Stimulated activated naive CD8-positive, alpha-beta T cell treated with anti-CD3 and anti-CD28 coated beads, Interleukin-15, amount 100 ng/mL, for 72 hours (primary cell): ENCODE measurements around the gene CRY1.
A peak's percentile ranks its signal among the peaks of the same experiment; 100 is the strongest.
"Not testable (repeated sequence)": the region's sequence is repeated elsewhere in the genome, so short reads cannot be mapped to it uniquely, and the experiment has no call there.

ENCODE experiments used
- ATAC-seq: fragments of 150-1000 bp; cut with Tn5 transposase; 2 replicates; pipeline ENCODE4 v1.10.0; 2021; ENCODE audit warnings: mild to moderate bottlenecking, moderate library complexity
- DNase-seq, 2 donors: peaks; one replicate each; pipeline ENCODE4 v3.0.0; 2021 to 2022
- H3K27ac Mint-ChIP-seq, 2 donors: one replicate each; pipeline ENCODE4 v1.8.0; 2022; ENCODE audit warnings: mild to moderate bottlenecking in 2 of 2, mixed read lengths in 2 of 2, moderate library complexity in 2 of 2
- H3K27me3 Mint-ChIP-seq: one replicate; pipeline ENCODE4 v1.8.0; 2022; ENCODE audit warnings: mixed read lengths
- H3K4me1 Mint-ChIP-seq: one replicate; pipeline ENCODE4 v1.8.0; 2022; ENCODE audit warnings: mild to moderate bottlenecking, mixed read lengths
- H3K4me3 Mint-ChIP-seq, 2 donors: one replicate each; pipeline ENCODE4 v1.8.0; 2022; ENCODE audit warnings: mild to moderate bottlenecking in 2 of 2, mixed read lengths in 2 of 2, moderate library complexity in 1 of 2
- H3K9me3 Mint-ChIP-seq, 2 donors: one replicate each; pipeline ENCODE4 v1.8.0; 2022; ENCODE audit warnings: mixed read lengths in 2 of 2

CRY1 gene

DNA sequence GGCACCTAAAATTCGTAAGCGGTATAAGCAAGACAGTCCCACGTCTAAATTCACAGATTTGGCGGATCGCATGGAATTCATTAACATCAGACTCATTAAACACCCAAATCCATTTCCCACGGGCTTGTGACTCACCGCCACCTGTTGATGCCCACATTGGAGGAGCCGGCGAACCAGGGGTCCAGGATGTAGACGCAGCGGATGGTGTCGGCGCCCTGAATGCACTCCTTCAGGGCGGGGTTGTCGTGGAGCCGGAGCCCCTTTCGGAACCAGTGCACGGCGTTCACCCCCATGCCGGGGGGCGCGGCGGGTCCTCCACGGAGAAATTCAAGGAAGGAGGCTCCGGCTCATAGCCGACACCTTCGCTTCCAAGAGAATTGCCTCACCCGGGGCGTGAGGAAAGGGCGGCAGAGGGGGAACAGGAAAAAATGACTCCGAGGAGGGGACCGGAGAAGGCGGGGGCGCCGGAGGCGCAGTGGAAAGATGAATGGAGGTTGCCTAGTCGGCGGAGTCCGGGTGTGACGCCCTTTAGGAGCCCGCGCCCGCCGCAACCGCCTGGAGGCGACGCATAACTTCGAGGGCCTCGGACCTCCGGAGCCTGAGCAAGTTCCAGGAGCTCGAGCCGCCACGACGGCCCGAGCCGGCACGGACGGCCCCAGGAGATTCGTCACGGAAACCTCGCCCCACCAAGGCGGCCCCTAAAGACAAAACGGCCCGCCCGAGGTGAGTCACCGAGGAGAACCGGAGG is 506 bp downstream of the CRY1 start:
- ATAC-seq (peak; percentile 65), DNase-seq (peak; percentile 75 to 83)
- Mint-ChIP-seq H3K9me3 (peaks cover 8 to 9% of the 10 kb centered on the region in 2 donors), H3K4me1 (peaks cover 18% of the 10 kb centered on the region), H3K27ac (no peak overlapping the region), H3K4me3 (no peak overlapping the region), H3K27me3 (peaks cover 3% of the 10 kb centered on the region)

DNA sequence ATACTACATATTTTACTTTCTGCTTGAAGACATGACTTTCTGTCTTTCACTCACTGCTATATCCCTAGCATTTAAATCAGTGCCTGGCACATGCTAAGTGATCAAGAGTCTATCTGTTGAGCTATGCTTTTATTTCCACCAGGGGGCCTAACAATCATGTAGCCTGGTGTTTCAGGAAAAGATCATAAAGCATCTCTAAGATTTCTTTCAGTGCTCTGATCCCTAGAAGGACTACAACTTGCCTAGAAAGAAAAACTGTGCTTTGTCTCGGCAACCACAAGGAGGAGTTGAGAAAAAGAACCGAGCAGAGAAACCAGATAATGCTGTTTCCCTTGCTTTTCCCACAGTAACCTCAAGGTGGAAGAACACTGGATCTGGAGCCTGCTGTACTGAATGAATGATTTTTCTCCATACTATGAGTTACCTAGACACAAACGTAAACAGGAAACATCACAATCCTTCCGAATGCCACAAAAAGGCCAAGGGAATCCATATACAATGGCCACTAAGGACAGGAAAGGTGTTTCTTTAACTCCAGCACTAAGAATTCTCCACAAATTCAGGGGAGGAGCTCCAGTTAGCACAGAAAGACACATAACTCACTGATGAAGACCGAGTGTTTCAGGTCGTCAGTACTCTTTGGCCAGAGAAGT is 1.2 kb downstream of the CRY1 start:
- peak; percentile 32 for ATAC-seq
- no peaks in the 10 kb centered on the region for H3K27me3 Mint-ChIP-seq
- peaks cover 8 to 9% of the 10 kb centered on the region in 2 donors for H3K9me3 Mint-ChIP-seq
- H3K4me1 Mint-ChIP-seq = peaks cover 19% of the 10 kb centered on the region
- no peak overlapping the region for H3K27ac Mint-ChIP-seq
- H3K4me3 Mint-ChIP-seq = no peak overlapping the region
- peak; percentile 29 to 30 for DNase-seq

DNA sequence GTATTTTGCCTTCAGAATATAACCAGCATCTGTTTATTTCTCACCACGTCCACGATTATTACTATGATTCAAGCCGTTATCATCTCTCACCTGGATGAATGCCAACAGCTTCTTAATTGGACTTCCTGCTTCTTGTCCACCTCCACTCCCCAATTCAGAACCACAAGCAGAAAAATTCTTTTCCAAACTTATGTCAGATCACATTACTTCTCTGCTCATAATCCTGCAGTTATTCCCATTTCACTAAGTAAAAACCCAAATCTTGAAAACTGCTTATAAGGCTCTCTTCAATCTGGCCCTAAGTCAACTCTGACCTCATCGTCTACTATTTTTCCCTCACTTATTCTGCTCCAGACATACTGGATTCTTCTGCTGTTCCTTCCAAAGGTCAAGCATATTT is 2.0 kb downstream of the CRY1 start:
- H3K4me1 Mint-ChIP-seq = peaks cover 26% of the 10 kb centered on the region
- ATAC-seq (no peak), DNase-seq (no peak)
- no peak overlapping the region for H3K27ac Mint-ChIP-seq
- H3K27me3 Mint-ChIP-seq = no peaks in the 10 kb centered on the region
- peaks cover 8 to 9% of the 10 kb centered on the region in 2 donors for H3K9me3 Mint-ChIP-seq
- no peak overlapping the region for H3K4me3 Mint-ChIP-seq

DNA sequence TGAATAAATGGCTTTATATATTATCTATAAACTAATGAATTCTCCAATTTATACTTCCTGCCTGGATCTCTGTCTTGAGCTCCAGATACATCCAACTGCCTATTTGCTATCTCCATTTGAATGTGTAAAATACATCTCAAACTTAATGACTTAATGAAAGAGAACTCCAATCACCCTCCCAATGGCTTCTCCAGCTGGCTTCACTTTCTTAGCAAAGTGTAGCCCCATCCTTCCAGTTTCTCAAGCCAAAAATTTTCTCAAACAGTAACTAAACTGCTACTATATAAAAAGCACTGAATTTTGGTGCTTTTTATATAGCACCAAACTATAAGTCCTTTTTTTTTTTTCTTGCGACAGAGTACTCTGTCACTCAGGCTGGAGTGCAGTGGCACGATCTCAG is 2.6 kb downstream of the CRY1 start:
- DNase-seq (no peak), ATAC-seq (no peak)
- H3K27me3 Mint-ChIP-seq = no peaks in the 10 kb centered on the region
- H3K4me3 Mint-ChIP-seq = no peak overlapping the region
- peaks cover 30% of the 10 kb centered on the region for H3K4me1 Mint-ChIP-seq
- no peak overlapping the region for H3K27ac Mint-ChIP-seq
- peaks cover 2% of the 10 kb centered on the region in 2 donors for H3K9me3 Mint-ChIP-seq

DNA sequence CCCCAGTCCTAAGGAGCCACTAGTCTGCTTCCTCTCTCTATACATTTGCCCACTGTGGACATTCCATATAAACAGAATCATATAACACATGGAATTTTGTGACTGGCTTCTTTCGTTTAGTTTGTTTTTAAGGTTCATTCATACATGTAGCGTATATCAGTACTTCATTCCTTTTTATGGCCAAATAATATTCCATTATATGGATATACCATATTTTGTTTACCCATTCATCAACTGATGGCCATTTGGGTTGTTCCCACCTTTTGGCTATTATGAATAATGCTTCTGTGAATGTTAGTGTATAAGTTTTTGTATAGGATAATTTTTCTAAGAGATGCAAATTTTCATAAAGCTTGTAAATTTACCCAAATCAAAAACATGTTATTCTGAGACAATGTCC is 4.4 kb downstream of the CRY1 start:
- ATAC-seq (no peak), DNase-seq (no peak)
- Mint-ChIP-seq H3K27me3 (no peaks in the 10 kb centered on the region), H3K27ac (no peak overlapping the region), H3K9me3 (no peaks in the 10 kb centered on the region), H3K4me3 (no peak overlapping the region), H3K4me1 (peaks cover 21% of the 10 kb centered on the region)

DNA sequence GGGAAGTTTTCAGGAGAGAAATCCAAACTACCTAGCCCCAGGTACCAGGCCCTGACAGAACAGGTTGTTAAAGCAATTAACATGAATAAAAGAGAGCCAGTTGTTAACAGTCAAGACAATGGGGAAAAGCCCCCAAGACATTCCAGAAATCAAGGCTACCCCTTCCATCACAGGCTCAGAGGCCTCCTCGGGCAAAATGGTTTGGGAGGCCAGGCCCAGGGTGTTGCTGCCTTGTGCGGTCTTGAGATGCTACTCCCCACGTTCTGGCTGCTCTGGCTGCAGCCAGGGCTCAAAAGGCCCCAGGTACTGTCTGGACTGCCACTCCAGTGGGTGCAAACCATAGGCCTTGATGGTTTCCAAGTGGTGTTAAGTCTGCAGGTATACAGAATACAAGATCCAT is 7.0 kb downstream of the CRY1 start:
- no peak for DNase-seq
- Mint-ChIP-seq H3K9me3 (peaks cover 12 to 13% of the 10 kb centered on the region in 2 donors), H3K27ac (peak overlapping the region in 1 of 2 donors; percentile 55), H3K4me1 (peaks cover 20% of the 10 kb centered on the region), H3K27me3 (no peaks in the 10 kb centered on the region), H3K4me3 (no peak overlapping the region)
- no peak for ATAC-seq

DNA sequence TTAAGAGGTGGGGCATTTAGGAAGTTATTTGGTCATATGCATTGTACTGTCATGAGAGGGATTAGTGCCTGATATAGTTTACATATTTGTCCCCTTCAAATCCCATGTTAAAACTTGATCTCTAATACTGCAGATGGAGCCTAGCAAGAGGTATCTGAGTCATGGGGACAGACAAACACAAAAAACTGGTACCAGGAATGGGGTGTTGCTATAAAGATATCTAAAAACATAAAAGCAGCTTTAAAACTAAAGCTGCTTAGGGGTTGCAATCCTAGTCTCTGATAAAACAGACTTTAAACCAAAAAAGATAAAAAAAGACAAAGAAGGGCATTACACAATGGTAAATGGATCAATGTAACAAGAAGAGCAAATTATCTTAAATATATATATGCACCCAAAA is 11.6 kb downstream of the CRY1 start:
- Mint-ChIP-seq H3K4me1 (peaks cover 13% of the 10 kb centered on the region), H3K4me3 (no peak overlapping the region), H3K27ac (no peak overlapping the region), H3K27me3 (no peaks in the 10 kb centered on the region), H3K9me3 (peaks cover 12 to 13% of the 10 kb centered on the region in 2 donors)
- ATAC-seq (no peak), DNase-seq (no peak)

DNA sequence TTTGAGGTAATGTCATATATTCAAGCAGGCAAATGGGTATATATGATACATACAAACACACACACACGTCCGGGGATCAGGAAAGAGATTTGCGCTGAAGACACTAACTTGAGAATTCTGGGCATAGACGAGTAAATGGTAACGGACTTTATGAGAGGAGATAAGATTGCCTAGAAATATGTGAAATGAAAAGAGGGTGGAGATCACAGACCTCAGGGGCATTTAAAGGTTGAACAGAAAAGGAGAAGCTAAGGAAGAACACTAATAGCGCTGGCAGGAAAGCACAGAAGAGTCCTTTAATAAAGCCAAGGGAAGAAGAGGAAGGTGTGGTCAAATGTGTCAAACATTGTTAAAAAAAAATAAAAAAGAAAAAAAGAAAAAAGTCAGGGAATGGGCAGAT is 13.1 kb downstream of the CRY1 start:
- Mint-ChIP-seq H3K27me3 (no peaks in the 10 kb centered on the region), H3K9me3 (peaks cover 12 to 13% of the 10 kb centered on the region in 2 donors), H3K4me1 (peaks cover 15% of the 10 kb centered on the region), H3K4me3 (no peak overlapping the region), H3K27ac (no peak overlapping the region)
- ATAC-seq = no peak
- DNase-seq = no peak

DNA sequence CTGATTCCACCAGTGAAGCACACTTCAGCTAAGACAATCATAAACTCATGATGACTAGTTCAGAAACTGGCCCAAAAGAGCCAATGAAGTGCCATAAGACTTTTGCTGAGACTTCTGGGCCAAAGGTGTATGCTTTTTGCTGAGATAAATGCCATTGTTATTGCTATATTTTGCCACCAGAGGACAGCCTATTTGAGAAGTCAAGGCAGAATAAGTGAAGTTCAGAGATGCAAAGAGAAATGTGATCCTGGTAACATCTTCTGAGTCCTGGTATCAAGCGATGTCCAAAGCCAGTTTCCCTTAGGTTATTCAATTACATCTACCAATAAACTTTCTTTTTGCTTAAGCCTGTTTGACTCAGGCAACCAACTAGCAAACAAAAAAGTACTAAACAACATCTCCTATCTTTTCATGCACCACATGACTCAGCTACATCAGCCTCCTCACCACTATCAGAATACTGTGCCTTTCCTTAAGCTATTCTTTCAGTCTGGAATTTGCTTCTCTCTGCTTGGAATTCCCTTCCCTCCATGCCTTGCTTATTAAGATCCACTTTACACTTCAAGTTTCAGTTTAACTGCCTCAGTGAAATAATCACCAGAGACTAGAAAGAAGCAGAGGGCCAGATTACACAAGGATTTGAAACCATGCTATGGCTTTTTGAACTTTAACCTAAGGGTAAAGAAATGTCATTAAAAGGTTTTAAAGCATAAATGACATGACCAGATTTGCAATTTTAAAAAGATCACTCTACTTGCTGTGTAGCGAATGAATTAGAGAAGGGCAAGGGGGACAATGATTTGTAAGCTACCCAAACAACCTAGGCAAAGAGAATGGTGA is 14.0 kb downstream of the CRY1 start:
- H3K4me1 Mint-ChIP-seq = peaks cover 16% of the 10 kb centered on the region
- peaks cover 12 to 13% of the 10 kb centered on the region in 2 donors for H3K9me3 Mint-ChIP-seq
- no peak overlapping the region for H3K4me3 Mint-ChIP-seq
- H3K27ac Mint-ChIP-seq = no peak overlapping the region
- DNase-seq (peak in 1 of 2 donors; percentile 4), ATAC-seq (peak; percentile 60)
- no peaks in the 10 kb centered on the region for H3K27me3 Mint-ChIP-seq

DNA sequence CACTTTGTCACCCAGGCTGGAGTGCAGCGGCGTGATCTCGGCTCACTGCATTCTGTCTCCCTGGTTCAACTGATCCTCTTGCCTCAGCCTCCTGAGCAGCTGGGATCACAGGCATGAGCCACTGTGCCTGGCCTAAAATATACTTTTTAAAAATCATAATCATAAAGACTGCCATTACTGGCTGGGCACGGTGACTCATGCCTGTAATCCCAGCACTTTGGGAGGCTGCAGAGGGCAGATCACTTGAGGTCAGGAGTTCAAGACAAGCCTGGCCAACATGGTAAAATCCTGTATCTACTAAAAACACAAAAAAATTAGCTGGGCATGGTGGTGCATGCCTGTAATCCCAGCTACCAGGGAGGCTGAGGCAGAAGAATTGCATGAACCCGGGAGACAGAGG is 20.1 kb downstream of the CRY1 start:
- not testable (repeated sequence) for ATAC-seq, H3K27me3 Mint-ChIP-seq, DNase-seq, H3K27ac Mint-ChIP-seq, H3K9me3 Mint-ChIP-seq, H3K4me3 Mint-ChIP-seq
- peaks cover 21% of the 10 kb centered on the region for H3K4me1 Mint-ChIP-seq

DNA sequence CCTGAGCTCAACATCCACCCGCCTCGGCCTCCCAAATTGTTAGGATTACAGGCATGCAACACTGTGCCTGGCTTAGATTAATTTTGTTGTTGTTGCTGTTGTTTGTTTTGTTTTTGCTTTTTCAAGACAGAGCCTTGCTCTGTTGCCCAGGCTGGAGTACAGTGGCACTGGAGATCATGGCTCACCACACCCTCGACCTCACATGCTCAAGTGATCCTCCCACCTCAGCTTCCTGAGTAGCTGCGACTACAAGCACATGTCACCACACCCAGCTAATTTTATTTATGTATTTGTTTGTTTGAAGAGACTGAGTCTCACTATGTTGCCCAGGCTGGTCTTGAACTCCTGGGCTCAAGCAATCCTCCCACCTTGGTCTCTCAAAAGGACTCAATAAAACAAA is 26.7 kb downstream of the CRY1 start:
- H3K4me1 Mint-ChIP-seq = no peaks in the 10 kb centered on the region
- peaks cover 9 to 12% of the 10 kb centered on the region in 2 donors for H3K9me3 Mint-ChIP-seq
- ATAC-seq (no peak), DNase-seq (no peak)
- no peak overlapping the region for H3K4me3 Mint-ChIP-seq
- no peaks in the 10 kb centered on the region for H3K27me3 Mint-ChIP-seq
- no peak overlapping the region for H3K27ac Mint-ChIP-seq

DNA sequence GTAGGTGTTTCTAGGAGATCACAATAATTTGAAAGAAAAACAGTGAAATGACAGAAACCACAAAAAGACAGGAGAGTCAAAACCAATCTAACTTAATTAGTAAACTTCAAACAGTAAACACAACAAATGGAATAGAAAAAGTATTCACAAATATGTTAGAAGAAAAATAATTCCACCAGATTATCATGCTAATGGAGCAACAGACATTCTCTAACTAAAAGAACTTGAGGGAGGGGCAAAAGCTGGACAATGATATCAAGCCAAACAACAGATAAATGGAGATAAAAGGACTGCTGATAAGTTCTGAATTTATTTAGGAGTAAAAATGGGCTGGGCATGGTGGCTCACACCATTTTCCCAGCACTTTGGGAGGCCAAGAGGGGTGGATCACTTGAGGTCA is 28.7 kb downstream of the CRY1 start:
- no peak for ATAC-seq
- peaks cover 9 to 12% of the 10 kb centered on the region in 2 donors for H3K9me3 Mint-ChIP-seq

DNA sequence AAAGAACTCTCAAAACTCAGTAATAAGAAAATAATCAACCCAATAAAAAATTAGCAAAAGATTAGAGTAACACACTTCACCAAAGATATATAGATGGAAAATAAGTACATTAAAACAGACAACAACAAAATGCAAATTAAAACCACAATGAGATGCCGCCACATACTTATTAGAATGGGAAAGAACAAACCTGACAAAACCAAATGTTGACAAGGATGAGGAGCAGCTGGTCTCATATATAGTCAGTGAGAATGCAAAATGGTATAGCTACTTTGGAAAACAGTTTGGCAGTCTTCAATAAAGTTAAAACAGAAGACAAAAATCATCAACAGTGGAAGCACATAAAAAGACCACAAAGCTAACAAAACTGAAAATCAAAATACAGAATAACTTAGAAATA is 29.1 kb downstream of the CRY1 start:
- Mint-ChIP-seq H3K9me3 (peaks cover 9 to 12% of the 10 kb centered on the region in 2 donors), H3K27me3 (no peaks in the 10 kb centered on the region), H3K4me1 (no peaks in the 10 kb centered on the region), H3K27ac (no peak overlapping the region), H3K4me3 (no peak overlapping the region)
- DNase-seq (no peak), ATAC-seq (no peak)

More for the DNA sequence above, 28.7 kb downstream of the CRY1 start:
- H3K4me1 Mint-ChIP-seq = no peaks in the 10 kb centered on the region
- H3K27ac Mint-ChIP-seq = peak overlapping the region in 1 of 2 donors; percentile 54
- DNase-seq = no peak
- no peak overlapping the region for H3K4me3 Mint-ChIP-seq
- H3K27me3 Mint-ChIP-seq = no peaks in the 10 kb centered on the region

DNA sequence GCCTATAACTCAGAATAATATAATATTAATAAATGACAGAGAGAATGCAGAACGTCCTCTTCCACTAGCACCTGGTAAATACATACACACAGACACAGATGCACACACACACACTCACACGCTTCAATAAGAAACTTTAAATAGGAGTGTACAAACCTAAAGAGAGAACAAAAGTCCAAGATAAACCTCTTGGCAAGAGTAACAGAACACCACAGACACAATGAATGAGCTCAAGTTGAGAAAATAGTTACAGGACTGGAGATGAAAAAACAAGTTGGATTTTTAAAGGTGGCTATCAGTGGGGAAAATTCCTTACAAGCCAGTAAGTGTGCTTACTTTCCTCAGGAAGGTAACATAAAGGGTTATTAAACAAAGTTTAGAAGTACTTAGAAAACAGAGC is 35.2 kb downstream of the CRY1 start:
- Mint-ChIP-seq H3K27ac (no peak overlapping the region), H3K27me3 (no peaks in the 10 kb centered on the region), H3K4me3 (no peak overlapping the region), H3K9me3 (peaks cover 7 to 9% of the 10 kb centered on the region in 2 donors), H3K4me1 (peaks cover 6% of the 10 kb centered on the region)
- ATAC-seq = no peak
- DNase-seq = no peak

DNA sequence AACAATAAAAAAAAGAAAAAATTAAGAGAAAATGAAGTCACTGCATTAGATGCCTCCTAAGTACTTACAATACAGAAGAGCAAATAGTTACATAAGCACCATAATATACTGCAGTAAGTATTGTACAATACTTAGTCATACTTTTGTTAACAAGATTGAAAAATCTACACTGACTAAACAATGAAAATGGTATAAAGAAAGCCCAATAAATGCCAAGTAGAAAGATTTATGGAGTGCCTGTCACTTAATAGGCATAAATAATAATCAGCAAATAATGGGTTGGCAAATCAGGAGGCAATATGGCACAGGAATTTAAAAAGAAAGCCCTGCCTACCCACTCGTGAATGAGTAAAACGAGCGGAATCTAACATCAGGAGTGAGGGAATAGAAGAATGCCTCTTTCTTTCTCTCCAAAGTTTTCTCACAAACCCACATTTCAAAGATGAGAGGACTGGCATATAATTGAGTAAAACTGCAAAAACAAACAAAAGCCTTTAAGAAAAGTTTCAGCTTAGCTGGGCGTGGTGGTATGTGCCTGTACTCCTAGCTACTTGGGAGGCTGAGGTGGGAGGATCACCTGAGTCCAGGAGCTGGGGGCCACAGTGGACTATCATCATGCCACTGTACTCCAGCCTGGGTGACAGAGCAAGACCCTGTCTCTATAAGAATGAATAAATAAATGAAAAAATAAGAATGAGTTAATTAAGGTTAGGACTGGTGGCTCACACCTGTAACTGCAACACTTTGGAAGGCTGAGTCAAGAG is 36.1 kb downstream of the CRY1 start:
- DNase-seq = no peak
- H3K4me1 Mint-ChIP-seq = peaks cover 6% of the 10 kb centered on the region
- H3K27me3 Mint-ChIP-seq = no peaks in the 10 kb centered on the region
- H3K4me3 Mint-ChIP-seq = no peak overlapping the region
- ATAC-seq = no peak
- no peak overlapping the region for H3K27ac Mint-ChIP-seq
- H3K9me3 Mint-ChIP-seq = peaks cover 14 to 17% of the 10 kb centered on the region in 2 donors
